ENCODE data around the gene HCFC2.

- TF ChIP-seq, protein P1, sequence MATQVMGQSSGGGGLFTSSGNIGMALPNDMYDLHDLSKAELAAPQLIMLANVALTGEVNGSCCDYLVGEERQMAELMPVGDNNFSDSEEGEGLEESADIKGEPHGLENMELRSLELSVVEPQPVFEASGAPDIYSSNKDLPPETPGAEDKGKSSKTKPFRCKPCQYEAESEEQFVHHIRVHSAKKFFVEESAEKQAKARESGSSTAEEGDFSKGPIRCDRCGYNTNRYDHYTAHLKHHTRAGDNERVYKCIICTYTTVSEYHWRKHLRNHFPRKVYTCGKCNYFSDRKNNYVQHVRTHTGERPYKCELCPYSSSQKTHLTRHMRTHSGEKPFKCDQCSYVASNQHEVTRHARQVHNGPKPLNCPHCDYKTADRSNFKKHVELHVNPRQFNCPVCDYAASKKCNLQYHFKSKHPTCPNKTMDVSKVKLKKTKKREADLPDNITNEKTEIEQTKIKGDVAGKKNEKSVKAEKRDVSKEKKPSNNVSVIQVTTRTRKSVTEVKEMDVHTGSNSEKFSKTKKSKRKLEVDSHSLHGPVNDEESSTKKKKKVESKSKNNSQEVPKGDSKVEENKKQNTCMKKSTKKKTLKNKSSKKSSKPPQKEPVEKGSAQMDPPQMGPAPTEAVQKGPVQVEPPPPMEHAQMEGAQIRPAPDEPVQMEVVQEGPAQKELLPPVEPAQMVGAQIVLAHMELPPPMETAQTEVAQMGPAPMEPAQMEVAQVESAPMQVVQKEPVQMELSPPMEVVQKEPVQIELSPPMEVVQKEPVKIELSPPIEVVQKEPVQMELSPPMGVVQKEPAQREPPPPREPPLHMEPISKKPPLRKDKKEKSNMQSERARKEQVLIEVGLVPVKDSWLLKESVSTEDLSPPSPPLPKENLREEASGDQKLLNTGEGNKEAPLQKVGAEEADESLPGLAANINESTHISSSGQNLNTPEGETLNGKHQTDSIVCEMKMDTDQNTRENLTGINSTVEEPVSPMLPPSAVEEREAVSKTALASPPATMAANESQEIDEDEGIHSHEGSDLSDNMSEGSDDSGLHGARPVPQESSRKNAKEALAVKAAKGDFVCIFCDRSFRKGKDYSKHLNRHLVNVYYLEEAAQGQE (IDR thresholded peaks at IDR 0.05; ENCODE audit: insufficient read depth in 1 of 2, low read depth in 2 of 2, low read length in 1 of 2) = no peak
- TF ChIP-seq, protein P2, sequence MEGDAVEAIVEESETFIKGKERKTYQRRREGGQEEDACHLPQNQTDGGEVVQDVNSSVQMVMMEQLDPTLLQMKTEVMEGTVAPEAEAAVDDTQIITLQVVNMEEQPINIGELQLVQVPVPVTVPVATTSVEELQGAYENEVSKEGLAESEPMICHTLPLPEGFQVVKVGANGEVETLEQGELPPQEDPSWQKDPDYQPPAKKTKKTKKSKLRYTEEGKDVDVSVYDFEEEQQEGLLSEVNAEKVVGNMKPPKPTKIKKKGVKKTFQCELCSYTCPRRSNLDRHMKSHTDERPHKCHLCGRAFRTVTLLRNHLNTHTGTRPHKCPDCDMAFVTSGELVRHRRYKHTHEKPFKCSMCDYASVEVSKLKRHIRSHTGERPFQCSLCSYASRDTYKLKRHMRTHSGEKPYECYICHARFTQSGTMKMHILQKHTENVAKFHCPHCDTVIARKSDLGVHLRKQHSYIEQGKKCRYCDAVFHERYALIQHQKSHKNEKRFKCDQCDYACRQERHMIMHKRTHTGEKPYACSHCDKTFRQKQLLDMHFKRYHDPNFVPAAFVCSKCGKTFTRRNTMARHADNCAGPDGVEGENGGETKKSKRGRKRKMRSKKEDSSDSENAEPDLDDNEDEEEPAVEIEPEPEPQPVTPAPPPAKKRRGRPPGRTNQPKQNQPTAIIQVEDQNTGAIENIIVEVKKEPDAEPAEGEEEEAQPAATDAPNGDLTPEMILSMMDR (IDR thresholded peaks at IDR 0.05) = no peak
- no peak for TF ChIP-seq SIN3A (IDR thresholded peaks at IDR 0.05; ENCODE audit: borderline replicate concordance, insufficient read depth, low read depth, low read length)
Measured at GRCh38 chr12:104150416-104150815, 86.1 kb downstream of the HCFC2 start.

All from Panc1 (cell line).